Measurements from ENCODE around the gene LRRC25.
"Not testable (repeated sequence)": the region's sequence is repeated elsewhere in the genome, so short reads cannot be mapped to it uniquely, and the experiment has no call there.

LRRC25 gene

GRCh38 chr19:18388100-18388959 is 9.1 kb downstream of the LRRC25 start:
- Histone ChIP-seq H3K9me3 (ENCODE audit: control insufficient read depth, low read length) (no peaks in the 10 kb centered on the region), H3K9ac (ENCODE audit: low read length) (peak overlapping the region; percentile 83), H3K4me1 (ENCODE audit: control insufficient read depth, insufficient read depth, low read length) (peaks cover 52% of the 10 kb centered on the region), H3K4me3 (ENCODE audit: low read length) (no peak overlapping the region), H3K27me3 (ENCODE audit: control insufficient read depth, insufficient read depth, low read length) (no peaks in the 10 kb centered on the region), H3K36me3 (ENCODE audit: control insufficient read depth, insufficient read depth, low read length) (no peaks in the 10 kb centered on the region)

GRCh38 chr19:18386543-18387271 is 10.7 kb downstream of the LRRC25 start:
- Histone ChIP-seq H3K4me1 (ENCODE audit: control insufficient read depth, insufficient read depth, low read length) (peaks cover 37% of the 10 kb centered on the region), H3K36me3 (ENCODE audit: control insufficient read depth, insufficient read depth, low read length) (no peaks in the 10 kb centered on the region), H3K9me3 (ENCODE audit: control insufficient read depth, low read length) (no peaks in the 10 kb centered on the region), H3K9ac (ENCODE audit: low read length) (peak overlapping the region; percentile 83), H3K27me3 (ENCODE audit: control insufficient read depth, insufficient read depth, low read length) (no peaks in the 10 kb centered on the region), H3K4me3 (ENCODE audit: low read length) (peak overlapping the region; percentile 86)

GRCh38 chr19:18385675-18386542 is 11.5 kb downstream of the LRRC25 start, which contains the start of gene GDF15:
Gene GDF15, plus strand, starts transcription at chr19:18386158. Its CDS starts 32 bp downstream, at chr19:18386190.
- H3K9ac ChIP-seq (ENCODE audit: low read length): peak within 1 kb of the TSS; percentile 83
- peaks cover 39% of the 10 kb centered on the region for H3K4me1 ChIP-seq (ENCODE audit: control insufficient read depth, insufficient read depth, low read length)
- H3K4me3 ChIP-seq (ENCODE audit: low read length): peak within 1 kb of the TSS; percentile 86
- H3K9me3 ChIP-seq (ENCODE audit: control insufficient read depth, low read length): no peaks in the 10 kb centered on the region
- H3K27me3 ChIP-seq (ENCODE audit: control insufficient read depth, insufficient read depth, low read length): no peaks in the 10 kb centered on the region
- H3K36me3 ChIP-seq (ENCODE audit: control insufficient read depth, insufficient read depth, low read length): no peaks in the 10 kb centered on the region

- no peaks in the 10 kb centered on the region for H3K36me3 ChIP-seq (ENCODE audit: control insufficient read depth, insufficient read depth, low read length)
- no peak overlapping the region for H3K4me3 ChIP-seq (ENCODE audit: low read length)
- peaks cover 45% of the 10 kb centered on the region for H3K4me1 ChIP-seq (ENCODE audit: control insufficient read depth, insufficient read depth, low read length)
- H3K9ac ChIP-seq (ENCODE audit: low read length): no peak overlapping the region
- no peaks in the 10 kb centered on the region for H3K9me3 ChIP-seq (ENCODE audit: control insufficient read depth, low read length)
- H3K27me3 ChIP-seq (ENCODE audit: control insufficient read depth, insufficient read depth, low read length): no peaks in the 10 kb centered on the region
Observed at GRCh38 chr19:18385359-18385674, 12.1 kb downstream of the LRRC25 start.

- Histone ChIP-seq H3K4me3 (ENCODE audit: low read length) (no peak overlapping the region), H3K9me3 (ENCODE audit: control insufficient read depth, low read length) (no peaks in the 10 kb centered on the region), H3K4me1 (ENCODE audit: control insufficient read depth, insufficient read depth, low read length) (peaks cover 50% of the 10 kb centered on the region), H3K27me3 (ENCODE audit: control insufficient read depth, insufficient read depth, low read length) (no peaks in the 10 kb centered on the region), H3K36me3 (ENCODE audit: control insufficient read depth, insufficient read depth, low read length) (no peaks in the 10 kb centered on the region), H3K9ac (ENCODE audit: low read length) (no peak overlapping the region)
Observed at GRCh38 chr19:18384775-18385174, 12.6 kb downstream of the LRRC25 start.

- not testable (repeated sequence) for H3K9me3 ChIP-seq (ENCODE audit: control insufficient read depth, low read length); H3K27me3 ChIP-seq (ENCODE audit: control insufficient read depth, insufficient read depth, low read length); H3K9ac ChIP-seq (ENCODE audit: low read length); H3K36me3 ChIP-seq (ENCODE audit: control insufficient read depth, insufficient read depth, low read length); H3K4me3 ChIP-seq (ENCODE audit: low read length)
- H3K4me1 ChIP-seq (ENCODE audit: control insufficient read depth, insufficient read depth, low read length): peaks cover 52% of the 10 kb centered on the region
Observed at GRCh38 chr19:18383622-18384021, 13.8 kb downstream of the LRRC25 start.

GRCh38 chr19:18380843-18381242 is 16.6 kb downstream of the LRRC25 start:
- Histone ChIP-seq H3K4me1 (ENCODE audit: control insufficient read depth, insufficient read depth, low read length) (peaks cover 30% of the 10 kb centered on the region), H3K4me3 (ENCODE audit: low read length) (no peak overlapping the region), H3K27me3 (ENCODE audit: control insufficient read depth, insufficient read depth, low read length) (no peaks in the 10 kb centered on the region), H3K9me3 (ENCODE audit: control insufficient read depth, low read length) (no peaks in the 10 kb centered on the region), H3K36me3 (ENCODE audit: control insufficient read depth, insufficient read depth, low read length) (no peaks in the 10 kb centered on the region), H3K9ac (ENCODE audit: low read length) (peak overlapping the region; percentile 1)

GRCh38 chr19:18379803-18380747 is 17.3 kb downstream of the LRRC25 start:
- Histone ChIP-seq H3K9ac (ENCODE audit: low read length) (peak overlapping the region; percentile 1), H3K9me3 (ENCODE audit: control insufficient read depth, low read length) (no peaks in the 10 kb centered on the region), H3K4me3 (ENCODE audit: low read length) (no peak overlapping the region), H3K4me1 (ENCODE audit: control insufficient read depth, insufficient read depth, low read length) (peaks cover 23% of the 10 kb centered on the region), H3K36me3 (ENCODE audit: control insufficient read depth, insufficient read depth, low read length) (no peaks in the 10 kb centered on the region), H3K27me3 (ENCODE audit: control insufficient read depth, insufficient read depth, low read length) (no peaks in the 10 kb centered on the region)

GRCh38 chr19:18377026-18377425 is 20.4 kb downstream of the LRRC25 start:
- H3K4me1 ChIP-seq (ENCODE audit: control insufficient read depth, insufficient read depth, low read length): peaks cover 27% of the 10 kb centered on the region
- H3K27me3 ChIP-seq (ENCODE audit: control insufficient read depth, insufficient read depth, low read length): no peaks in the 10 kb centered on the region
- H3K9me3 ChIP-seq (ENCODE audit: control insufficient read depth, low read length): no peaks in the 10 kb centered on the region

GRCh38 chr19:18373892-18374629 is 23.4 kb downstream of the LRRC25 start:
- Histone ChIP-seq H3K27me3 (ENCODE audit: control insufficient read depth, insufficient read depth, low read length) (no peaks in the 10 kb centered on the region), H3K4me3 (ENCODE audit: low read length) (no peak overlapping the region), H3K36me3 (ENCODE audit: control insufficient read depth, insufficient read depth, low read length) (no peaks in the 10 kb centered on the region), H3K4me1 (ENCODE audit: control insufficient read depth, insufficient read depth, low read length) (peaks cover 12% of the 10 kb centered on the region), H3K9me3 (ENCODE audit: control insufficient read depth, low read length) (no peaks in the 10 kb centered on the region), H3K9ac (ENCODE audit: low read length) (peak overlapping the region; percentile 56)

More at GRCh38 chr19:18377026-18377425, 20.4 kb downstream of the LRRC25 start:
- H3K36me3 ChIP-seq (ENCODE audit: control insufficient read depth, insufficient read depth, low read length): no peaks in the 10 kb centered on the region
- H3K9ac ChIP-seq (ENCODE audit: low read length): no peak overlapping the region
- H3K4me3 ChIP-seq (ENCODE audit: low read length): no peak overlapping the region

Measured in mucosa of stomach (tissue), 1 donor.